ENCODE data around the gene KDELR3.

DNA sequence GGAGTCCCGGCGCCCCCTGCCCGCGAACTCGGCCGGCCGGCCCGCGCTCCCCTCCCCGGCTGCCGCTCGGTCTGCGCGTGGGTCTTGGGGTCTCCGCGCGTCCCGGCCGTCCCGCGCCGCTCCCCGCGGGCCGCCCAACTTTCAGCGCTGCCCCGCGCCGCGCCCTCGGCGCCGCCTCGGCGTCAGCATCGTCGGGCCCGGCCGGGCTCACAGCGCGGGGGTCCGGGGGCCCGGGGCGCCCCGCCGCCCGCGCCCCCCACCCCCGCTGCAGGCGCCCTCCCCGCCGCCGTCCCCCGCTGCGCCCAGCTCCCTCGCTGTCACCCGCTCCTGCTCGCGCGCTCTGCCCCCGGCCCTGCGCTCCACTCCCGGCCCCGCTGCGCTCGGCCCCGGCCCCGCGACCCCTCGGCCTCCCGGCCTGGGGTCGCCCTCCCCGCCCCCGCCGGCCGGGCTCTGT lies 12.8 kb upstream of the KDELR3 start, which contains the start of gene KCNJ4:
- TF ChIP-seq POLR2AphosphoS5 (IDR thresholded peaks at IDR 0.05; ENCODE audit: low read depth, low read length) (no peak), POLR2A (IDR thresholded peaks at IDR 0.05; ENCODE audit: low read depth, low read length) (no peak)
